Measurements from ENCODE around the gene MAPK8. TPM values are rescaled to one million over a fixed set of nuclear protein-coding genes. Genes with fewer than 3 reads are reported as not detected.

Gene MAPK8
- total and polyA plus RNA-seq, 2 of the 4 experiments (the other 2 are of a cell fraction) = 41.5 to 54.7 TPM

GRCh38 chr10:48291190-48291589 is 15.3 kb upstream of the MAPK8 start:
- dilution Hi-C loops (cut with HindIII; ENCODE audit: low sequenced_read_pairs, unreplicated experiment) (no loop called here), intact Hi-C loops (cut with micrococcal nuclease) (no loop called here), in situ Hi-C loops (cut with MboI; ENCODE audit: low sequenced_read_pairs) (no loop called here)
- H4K8ac ChIP-seq (ENCODE audit: low read depth in 2 of 2, low read length in 2 of 2) = no peak overlapping the region
- no peaks in the 10 kb centered on the region for H3K9me1 ChIP-seq (ENCODE audit: insufficient read depth, low read length)
- no peak overlapping the region for H3K18ac ChIP-seq (ENCODE audit: low read depth, low read length)
- H2BK15ac ChIP-seq (ENCODE audit: low read depth, low read length) = no peak overlapping the region
- no peak overlapping the region for H3K56ac ChIP-seq (ENCODE audit: extremely low read depth, insufficient read depth, low read length)
- no peak for ATAC-seq (ENCODE audit: low read depth)
- peak overlapping the region; percentile 51 for H2AFZ ChIP-seq (replicated peaks; ENCODE audit: low read length, poor library complexity)
- TF ChIP-seq RCOR1 (IDR thresholded peaks at IDR 0.05; ENCODE audit: insufficient replicate concordance, low read length) = no peak
- TF ChIP-seq CTCF (conservative IDR thresholded peaks at IDR 0.05; ENCODE audit: low read depth, low read length) = no peak
- no peak for TF ChIP-seq RFX5 (IDR thresholded peaks at IDR 0.05; ENCODE audit: low read depth, low read length)
- no peak for TF ChIP-seq BHLHE40 (IDR thresholded peaks at IDR 0.05; ENCODE audit: low read depth, low read length)
- no peak for TF ChIP-seq POLR2A (IDR thresholded peaks at IDR 0.05; ENCODE audit: low read depth, low read length)
- no peak for TF ChIP-seq NFE2L2 (IDR thresholded peaks at IDR 0.05; ENCODE audit: low read depth, low read length)
- no peak for TF ChIP-seq RAD21 (IDR thresholded peaks at IDR 0.05; ENCODE audit: low read length)
- no peak for TF ChIP-seq FOS (IDR thresholded peaks at IDR 0.05; ENCODE audit: low read depth, low read length)
- TF ChIP-seq MAZ (IDR thresholded peaks at IDR 0.05; ENCODE audit: borderline replicate concordance, low read depth, low read length) = no peak
- no peak for TF ChIP-seq USF2 (IDR thresholded peaks at IDR 0.05; ENCODE audit: low read depth, low read length)
- no peak for TF ChIP-seq MXI1 (IDR thresholded peaks at IDR 0.05; ENCODE audit: borderline replicate concordance, low read depth, low read length)
- TF ChIP-seq ELK1 (IDR thresholded peaks at IDR 0.05; ENCODE audit: borderline replicate concordance, low read depth, low read length) = no peak
- no peak for TF ChIP-seq CEBPB (IDR thresholded peaks at IDR 0.05; ENCODE audit: low read depth, low read length)
- TF ChIP-seq MAFK (IDR thresholded peaks at IDR 0.05; ENCODE audit: low read depth, low read length) = no peak
- TF ChIP-seq CHD1 (IDR thresholded peaks at IDR 0.05; ENCODE audit: low read depth, low read length) = no peak
- no peak for TF ChIP-seq SMC3 (IDR thresholded peaks at IDR 0.05; ENCODE audit: low read depth, low read length)
- H3K9me3 ChIP-seq (ENCODE audit: control insufficient read depth, insufficient read depth, low read length) = peaks cover 4% of the 10 kb centered on the region; the same call in 1 of the 2 replicates
- H4K5ac ChIP-seq (ENCODE audit: low read depth, low read length) = no peak overlapping the region
- no peak overlapping the region for H3K4me3 ChIP-seq (ENCODE audit: insufficient read depth, low read depth, low read length)
- H3K4ac ChIP-seq (ENCODE audit: low read depth, low read length) = no peak overlapping the region
- H4K20me1 ChIP-seq (ENCODE audit: insufficient read depth, low read length) = no peaks in the 10 kb centered on the region
- no peak overlapping the region for H2BK5ac ChIP-seq (ENCODE audit: low read depth, low read length, poor library complexity, severe bottlenecking)
- no peaks in the 10 kb centered on the region for H3K36me3 ChIP-seq (ENCODE audit: control insufficient read depth, insufficient read depth, low read length)
- H2AK5ac ChIP-seq (ENCODE audit: low read depth, low read length) = no peak overlapping the region
- no peaks in the 10 kb centered on the region for H3K79me1 ChIP-seq (ENCODE audit: low read depth in 1 of 2, low read length in 2 of 2)
- DNase-seq = no peak
- H3K4me1 ChIP-seq (ENCODE audit: control insufficient read depth, insufficient read depth, low read length) = no peaks in the 10 kb centered on the region
- ChIA-PET CTCF (interaction anchor here (0.6 to 1.1 kb wide), 2 partner anchors 86 to 1730 kb away, joined by 3 read pairs; no protein-coding TSS in a partner anchor), POLR2A (ENCODE audit: unreplicated experiment) (no interaction called here)
- no peak overlapping the region for H4K91ac ChIP-seq (ENCODE audit: insufficient read depth, low read depth, low read length)
- H3K4me2 ChIP-seq (ENCODE audit: low read depth, low read length) = no peak overlapping the region
- no peak overlapping the region for H2AK9ac ChIP-seq (replicated peaks; ENCODE audit: low read depth, low read length, poor library complexity)
- BruUV-seq (replicated peaks) = no TSS peak
- H3K14ac ChIP-seq (replicated peaks; ENCODE audit: low read depth, low read length) = no peak overlapping the region
- no peak overlapping the region for H3K23ac ChIP-seq (ENCODE audit: low read depth, low read length)
- peaks cover 36% of the 10 kb centered on the region for H3K27me3 ChIP-seq (ENCODE audit: control insufficient read depth, insufficient read depth, low read length)
- H3K9ac ChIP-seq (ENCODE audit: low read depth, low read length) = no peak overlapping the region
- WGBS, 2 experiments (ENCODE audit: extremely low coverage in 2 of 2, insufficient read length in 1 of 2) = 43% methylated on average over 1 of the region's 3 CpGs; no CpG with 5 or more reads in 1 of the 2 experiments
- no peak overlapping the region for H2BK20ac ChIP-seq (ENCODE audit: low read depth, low read length)
- no peak overlapping the region for H3K27ac ChIP-seq (ENCODE audit: insufficient read depth, low read length)
- H2BK120ac ChIP-seq (ENCODE audit: low read depth, low read length) = no peak overlapping the region

Measured in IMR-90 (cell line).